ENCODE results near the gene DRC1.
"Not testable (repeated sequence)": the region's sequence is repeated elsewhere in the genome, so short reads cannot be mapped to it uniquely, and the experiment has no call there.

Gene DRC1

GRCh38 chr2:26369664-26370063, 32.1 kb upstream of the DRC1 start:
- H2BK120ac ChIP-seq (ENCODE audit: low read depth, low read length); H3K18ac ChIP-seq (ENCODE audit: low read length); H3K4me3 ChIP-seq (ENCODE audit: low read length in 2 of 2); H4K8ac ChIP-seq (ENCODE audit: low read depth, low read length); H2BK12ac ChIP-seq (ENCODE audit: low read length); H2BK15ac ChIP-seq (ENCODE audit: low read length); H3K9ac ChIP-seq (ENCODE audit: low read depth, low read length, poor library complexity); H3K79me1 ChIP-seq (ENCODE audit: low read depth, low read length); H3K27me3 ChIP-seq (ENCODE audit: control insufficient read depth in 3 of 3, insufficient read depth in 3 of 3, low read depth in 1 of 3, low read length in 3 of 3); H2BK5ac ChIP-seq (ENCODE audit: low read length); H2AFZ ChIP-seq (ENCODE audit: low read length); H4K91ac ChIP-seq (ENCODE audit: low read depth, low read length, poor library complexity); H3K14ac ChIP-seq (ENCODE audit: low read length); H2AK5ac ChIP-seq (ENCODE audit: low read depth, low read length); H3K4ac ChIP-seq (ENCODE audit: low read length); H3K23ac ChIP-seq (ENCODE audit: low read depth, low read length, poor library complexity): not testable (repeated sequence)
- Histone ChIP-seq H3K27ac (replicated peaks; ENCODE audit: low read length) (peak overlapping the region; percentile 65), H3K4me2 (ENCODE audit: insufficient read depth, low read length, poor library complexity, severe bottlenecking) (peak overlapping the region; percentile 22), H3K4me1 (ENCODE audit: control insufficient read depth in 2 of 2, insufficient read depth in 1 of 2, low read depth in 1 of 2, low read length in 2 of 2) (peaks cover 10 to 12% of the 10 kb centered on the region in 2 donors), H3K36me3 (replicated peaks in 1 of 2; ENCODE audit: control insufficient read depth in 2 of 2, insufficient read depth in 2 of 2, low read length in 2 of 2) (peaks cover 12 to 67% of the 10 kb centered on the region in 2 donors), H3K9me3 (replicated peaks in 1 of 2; ENCODE audit: control insufficient read depth in 2 of 2, insufficient read depth in 1 of 2, low read depth in 1 of 2, low read length in 2 of 2) (peaks cover 0 to 15% of the 10 kb centered on the region in 2 donors)
- DNase-seq (ENCODE audit: low spot score) = peak; percentile 45
- no CpG with 5 or more reads among the region's 2 CpGs for WGBS, 2 donors (ENCODE audit: extremely low coverage in 2 of 2, insufficient read length in 2 of 2, insufficient replicate concordance in 1 of 2)

GRCh38 chr2:26370909-26371308, 30.8 kb upstream of the DRC1 start:
- H2BK15ac ChIP-seq (ENCODE audit: low read length); H2AK5ac ChIP-seq (ENCODE audit: low read depth, low read length); H3K14ac ChIP-seq (ENCODE audit: low read length); H3K18ac ChIP-seq (ENCODE audit: low read length); H4K91ac ChIP-seq (ENCODE audit: low read depth, low read length, poor library complexity); H3K27me3 ChIP-seq (ENCODE audit: control insufficient read depth in 3 of 3, insufficient read depth in 3 of 3, low read depth in 1 of 3, low read length in 3 of 3); H3K79me1 ChIP-seq (ENCODE audit: low read depth, low read length); H3K9ac ChIP-seq (ENCODE audit: low read depth, low read length, poor library complexity); DNase-seq (ENCODE audit: low spot score); H3K4me2 ChIP-seq (ENCODE audit: insufficient read depth, low read length, poor library complexity, severe bottlenecking); H2AFZ ChIP-seq (ENCODE audit: low read length); H4K8ac ChIP-seq (ENCODE audit: low read depth, low read length); H2BK120ac ChIP-seq (ENCODE audit: low read depth, low read length); H2BK5ac ChIP-seq (ENCODE audit: low read length); H2BK12ac ChIP-seq (ENCODE audit: low read length); H3K23ac ChIP-seq (ENCODE audit: low read depth, low read length, poor library complexity); H3K4ac ChIP-seq (ENCODE audit: low read length); H3K4me3 ChIP-seq (ENCODE audit: low read length in 2 of 2); H3K27ac ChIP-seq (replicated peaks; ENCODE audit: low read length): not testable (repeated sequence)
- Histone ChIP-seq H3K9me3 (replicated peaks in 1 of 2; ENCODE audit: control insufficient read depth in 2 of 2, insufficient read depth in 1 of 2, low read depth in 1 of 2, low read length in 2 of 2) (peaks cover 0 to 15% of the 10 kb centered on the region in 2 donors), H3K4me1 (ENCODE audit: control insufficient read depth in 2 of 2, insufficient read depth in 1 of 2, low read depth in 1 of 2, low read length in 2 of 2) (peaks cover 10 to 12% of the 10 kb centered on the region in 2 donors), H3K36me3 (replicated peaks in 1 of 2; ENCODE audit: control insufficient read depth in 2 of 2, insufficient read depth in 2 of 2, low read length in 2 of 2) (peaks cover 14 to 69% of the 10 kb centered on the region in 2 donors)
- WGBS, 2 donors (ENCODE audit: extremely low coverage in 2 of 2, insufficient read length in 2 of 2, insufficient replicate concordance in 1 of 2) = no CpG with 5 or more reads among the region's 31 CpGs

- peaks cover 0 to 18% of the 10 kb centered on the region in 2 donors for H3K9me3 ChIP-seq (replicated peaks in 1 of 2; ENCODE audit: control insufficient read depth in 2 of 2, insufficient read depth in 1 of 2, low read depth in 1 of 2, low read length in 2 of 2)
- H2BK120ac ChIP-seq (ENCODE audit: low read depth, low read length) = no peak overlapping the region
- no peak overlapping the region for H3K23ac ChIP-seq (ENCODE audit: low read depth, low read length, poor library complexity)
- H2AK5ac ChIP-seq (ENCODE audit: low read depth, low read length) = no peak overlapping the region
- H3K36me3 ChIP-seq (replicated peaks in 1 of 2; ENCODE audit: control insufficient read depth in 2 of 2, insufficient read depth in 2 of 2, low read length in 2 of 2) = peaks cover 15 to 100% of the 10 kb centered on the region in 2 donors
- H3K9ac ChIP-seq (ENCODE audit: low read depth, low read length, poor library complexity) = no peak overlapping the region
- no peak overlapping the region for H3K4me3 ChIP-seq (ENCODE audit: low read length in 2 of 2)
- no peak overlapping the region for H3K14ac ChIP-seq (ENCODE audit: low read length)
- WGBS, 2 donors (ENCODE audit: extremely low coverage in 2 of 2, insufficient read length in 2 of 2, insufficient replicate concordance in 1 of 2) = no CpG with 5 or more reads among the region's 1 CpG
- H3K4me2 ChIP-seq (ENCODE audit: insufficient read depth, low read length, poor library complexity, severe bottlenecking) = no peak overlapping the region
- H4K91ac ChIP-seq (ENCODE audit: low read depth, low read length, poor library complexity) = no peak overlapping the region
- no peak overlapping the region for H3K18ac ChIP-seq (ENCODE audit: low read length)
- no peak overlapping the region for H3K4ac ChIP-seq (ENCODE audit: low read length)
- H2AFZ ChIP-seq (ENCODE audit: low read length) = no peak overlapping the region
- H2BK5ac ChIP-seq (ENCODE audit: low read length) = no peak overlapping the region
- H3K4me1 ChIP-seq (ENCODE audit: control insufficient read depth in 2 of 2, insufficient read depth in 1 of 2, low read depth in 1 of 2, low read length in 2 of 2) = no peaks in the 10 kb centered on the region
- H3K27me3 ChIP-seq (ENCODE audit: control insufficient read depth in 3 of 3, insufficient read depth in 3 of 3, low read depth in 1 of 3, low read length in 3 of 3) = no peaks in the 10 kb centered on the region
- no peak overlapping the region for H2BK12ac ChIP-seq (ENCODE audit: low read length)
- H2BK15ac ChIP-seq (ENCODE audit: low read length) = no peak overlapping the region
- no peak for DNase-seq (ENCODE audit: low spot score)
- H3K27ac ChIP-seq (replicated peaks; ENCODE audit: low read length) = no peak overlapping the region
- H3K79me1 ChIP-seq (ENCODE audit: low read depth, low read length) = no peaks in the 10 kb centered on the region
- no peak overlapping the region for H4K8ac ChIP-seq (ENCODE audit: low read depth, low read length)
Measured at GRCh38 chr2:26376799-26377198, 24.9 kb upstream of the DRC1 start.

- WGBS, 2 donors (ENCODE audit: extremely low coverage in 2 of 2, insufficient read length in 2 of 2, insufficient replicate concordance in 1 of 2) = no CpG with 5 or more reads among the region's 2 CpGs
- no peak for DNase-seq (ENCODE audit: low spot score)
- no peak overlapping the region for H3K18ac ChIP-seq (ENCODE audit: low read length)
Measured at GRCh38 chr2:26380281-26380680, 21.4 kb upstream of the DRC1 start.

More at GRCh38 chr2:26380281-26380680, 21.4 kb upstream of the DRC1 start:
- Histone ChIP-seq H3K23ac (ENCODE audit: low read depth, low read length, poor library complexity) (no peak overlapping the region), H3K9ac (ENCODE audit: low read depth, low read length, poor library complexity) (no peak overlapping the region), H3K4ac (ENCODE audit: low read length) (no peak overlapping the region), H4K8ac (ENCODE audit: low read depth, low read length) (no peak overlapping the region), H3K4me1 (ENCODE audit: control insufficient read depth in 2 of 2, insufficient read depth in 1 of 2, low read depth in 1 of 2, low read length in 2 of 2) (peaks cover 0 to 2% of the 10 kb centered on the region in 2 donors), H3K27ac (replicated peaks; ENCODE audit: low read length) (no peak overlapping the region), H2AK5ac (ENCODE audit: low read depth, low read length) (no peak overlapping the region), H3K14ac (ENCODE audit: low read length) (no peak overlapping the region), H2BK5ac (ENCODE audit: low read length) (no peak overlapping the region), H3K4me3 (ENCODE audit: low read length in 2 of 2) (no peak overlapping the region), H4K91ac (ENCODE audit: low read depth, low read length, poor library complexity) (no peak overlapping the region), H3K27me3 (ENCODE audit: control insufficient read depth in 3 of 3, insufficient read depth in 3 of 3, low read depth in 1 of 3, low read length in 3 of 3) (no peaks in the 10 kb centered on the region), H3K9me3 (replicated peaks in 1 of 2; ENCODE audit: control insufficient read depth in 2 of 2, insufficient read depth in 1 of 2, low read depth in 1 of 2, low read length in 2 of 2) (peaks cover 0 to 5% of the 10 kb centered on the region in 2 donors), H2BK12ac (ENCODE audit: low read length) (no peak overlapping the region), H2BK15ac (ENCODE audit: low read length) (no peak overlapping the region), H2BK120ac (ENCODE audit: low read depth, low read length) (no peak overlapping the region), H2AFZ (ENCODE audit: low read length) (no peak overlapping the region), H3K36me3 (replicated peaks in 1 of 2; ENCODE audit: control insufficient read depth in 2 of 2, insufficient read depth in 2 of 2, low read length in 2 of 2) (peaks cover 4 to 96% of the 10 kb centered on the region in 2 donors), H3K4me2 (ENCODE audit: insufficient read depth, low read length, poor library complexity, severe bottlenecking) (no peak overlapping the region), H3K79me1 (ENCODE audit: low read depth, low read length) (no peaks in the 10 kb centered on the region)

Data from neuronal stem cell (in vitro differentiated cells).